Thoracic aorta (tissue), 2 donors: Measurements from ENCODE around the gene STK38L. TPM values are rescaled to one million over a fixed set of nuclear protein-coding genes. Genes with fewer than 3 reads are reported as not detected.

ENCODE experiments used
- ATAC-seq: fragments of 150-250 bp; one replicate; pipeline ENCODE4 v1.8.0; 2017; ENCODE audit warnings: low read depth; ENCODE audit not compliant: insufficient number of reproducible peaks, low FRiP score
- DNase-seq: peaks from one replicate; pipeline ENCODE4 v3.0.0-alpha.2; 2020; ENCODE audit warnings: low spot score
- H3K27ac ChIP-seq, 2 donors: fragments of 200-600 bp; sonication (generic); 1 replicate in 1 of 2; 2 replicates in 1 of 2; pipeline ENCODE4 v1.5.1; 2016; ENCODE audit warnings: mild to moderate bottlenecking in 2 of 2, moderate library complexity in 2 of 2
- H3K27me3 ChIP-seq: fragments of 200-600 bp; sonication (generic); replicated peaks from 2 replicates; pipeline ENCODE4 v1.6.0; 2016; ENCODE audit warnings: mild to moderate bottlenecking; ENCODE audit not compliant: insufficient read depth
- H3K36me3 ChIP-seq: fragments of 200-600 bp; sonication (generic); one replicate; pipeline ENCODE4 v1.5.1; 2016
- H3K4me1 ChIP-seq, 2 donors: fragments of 200-600 bp; sonication (generic); 1 replicate in 1 of 2; 2 replicates in 1 of 2; pipeline versions ENCODE4 v1.5.1 to v1.6.0; 2016; ENCODE audit warnings: low read depth in 2 of 2, mild to moderate bottlenecking in 1 of 2; ENCODE audit not compliant: control insufficient read depth in 1 of 2
- H3K4me3 ChIP-seq: fragments of 200-600 bp; sonication (generic); 2 replicates; pipeline ENCODE4 v1.5.1; 2016; ENCODE audit warnings: mild to moderate bottlenecking
- H3K9me3 ChIP-seq: fragments of 200-600 bp; sonication (generic); 2 replicates; pipeline ENCODE4 v1.5.1; 2016
- total RNA-seq, 2 donors: library from RNA; depleted of rRNA; stranded (reverse); fragments of >200 nt; gene quantifications; one replicate each; pipeline versions ENCODE4 v1.1.0 to v1.2.3, GENCODE V29; 2016
- TF ChIP-seq, protein P1 (sequence below): fragments of 200-600 bp; sonication (generic); IDR thresholded peaks from one replicate; pipeline ENCODE4 v1.5.1; 2019; ENCODE audit warnings: antibody characterized with exemption

Gene STK38L
- total RNA-seq, 2 donors from 2014 or later, result 216 to 227 TPM

DNA sequence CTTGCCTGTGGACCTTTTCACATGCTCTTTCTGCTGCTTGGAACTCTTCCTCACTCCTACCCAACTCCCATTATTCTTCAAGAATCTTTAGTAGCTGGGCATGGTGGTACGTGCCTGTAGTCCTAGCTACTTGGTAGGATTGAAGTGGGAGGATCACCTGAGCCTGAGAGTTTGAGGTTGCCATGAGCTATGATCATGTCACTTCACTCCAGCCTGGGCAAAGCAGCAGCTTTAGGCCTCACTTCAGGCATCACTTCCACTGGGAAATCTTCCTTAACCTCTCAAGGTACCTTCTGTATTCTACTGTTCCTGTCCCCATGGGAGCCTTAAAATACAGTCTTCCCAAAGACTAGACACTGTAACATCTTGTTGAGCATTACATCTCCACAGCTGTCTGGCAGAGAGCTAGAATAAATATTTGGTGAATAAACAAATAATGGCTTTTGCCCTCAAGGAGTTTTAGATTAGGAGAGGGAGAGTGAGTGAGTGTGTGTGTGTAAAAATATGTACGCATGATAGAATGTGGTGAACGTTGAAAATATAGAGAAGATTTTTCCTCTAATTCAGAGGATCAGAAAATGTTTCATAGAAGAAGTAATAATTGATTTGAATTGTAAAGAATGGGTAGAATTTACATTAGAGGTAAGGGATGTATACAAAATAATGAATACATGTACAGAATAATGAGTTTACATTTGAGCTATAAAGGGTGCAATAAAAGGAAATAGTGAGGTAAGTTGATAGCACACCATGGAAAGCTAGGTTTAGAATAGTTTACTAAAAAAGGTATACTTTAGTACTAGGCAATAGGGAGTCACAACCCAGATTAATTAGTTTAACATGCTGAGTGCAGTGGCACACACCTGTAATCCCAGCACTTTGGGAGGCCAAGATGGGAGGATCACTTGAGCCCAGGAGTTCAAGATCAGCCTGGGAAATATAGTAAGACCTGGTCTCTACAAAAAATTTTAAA, 59.3 kb downstream of the STK38L start:
- Histone ChIP-seq H3K9me3 (no peaks in the 10 kb centered on the region), H3K27ac (peak overlapping the region; percentile 20 to 49), H3K36me3 (peaks cover 33% of the 10 kb centered on the region), H3K4me1 (peaks cover 45 to 79% of the 10 kb centered on the region in 2 donors), H3K27me3 (no peaks in the 10 kb centered on the region), H3K4me3 (no peak overlapping the region)
- DNase-seq (no peak), ATAC-seq (no peak)
- TF ChIP-seq, protein P1, sequence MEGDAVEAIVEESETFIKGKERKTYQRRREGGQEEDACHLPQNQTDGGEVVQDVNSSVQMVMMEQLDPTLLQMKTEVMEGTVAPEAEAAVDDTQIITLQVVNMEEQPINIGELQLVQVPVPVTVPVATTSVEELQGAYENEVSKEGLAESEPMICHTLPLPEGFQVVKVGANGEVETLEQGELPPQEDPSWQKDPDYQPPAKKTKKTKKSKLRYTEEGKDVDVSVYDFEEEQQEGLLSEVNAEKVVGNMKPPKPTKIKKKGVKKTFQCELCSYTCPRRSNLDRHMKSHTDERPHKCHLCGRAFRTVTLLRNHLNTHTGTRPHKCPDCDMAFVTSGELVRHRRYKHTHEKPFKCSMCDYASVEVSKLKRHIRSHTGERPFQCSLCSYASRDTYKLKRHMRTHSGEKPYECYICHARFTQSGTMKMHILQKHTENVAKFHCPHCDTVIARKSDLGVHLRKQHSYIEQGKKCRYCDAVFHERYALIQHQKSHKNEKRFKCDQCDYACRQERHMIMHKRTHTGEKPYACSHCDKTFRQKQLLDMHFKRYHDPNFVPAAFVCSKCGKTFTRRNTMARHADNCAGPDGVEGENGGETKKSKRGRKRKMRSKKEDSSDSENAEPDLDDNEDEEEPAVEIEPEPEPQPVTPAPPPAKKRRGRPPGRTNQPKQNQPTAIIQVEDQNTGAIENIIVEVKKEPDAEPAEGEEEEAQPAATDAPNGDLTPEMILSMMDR, result no peak

DNA sequence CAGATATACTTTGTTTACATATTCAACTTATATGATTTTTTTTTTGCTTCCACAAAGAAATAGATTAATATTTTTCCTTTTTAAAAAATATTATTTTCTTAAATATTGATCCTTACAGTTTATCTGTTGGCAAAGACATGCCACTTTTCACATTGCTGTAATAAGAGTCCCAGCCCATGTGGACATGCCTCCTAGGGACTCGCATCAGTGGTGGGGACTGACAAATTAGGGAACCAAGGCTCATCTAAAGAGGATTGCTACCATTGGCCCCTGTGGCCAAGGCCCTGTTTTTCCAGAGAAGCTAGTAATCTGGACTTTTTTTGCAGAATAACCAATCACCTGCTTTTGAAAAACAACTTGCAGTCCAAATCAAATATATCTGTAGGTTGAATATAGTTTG, 60.8 kb downstream of the STK38L start:
- H3K4me3 ChIP-seq, result no peak overlapping the region
- H3K9me3 ChIP-seq, result no peaks in the 10 kb centered on the region
- TF ChIP-seq, protein P1, result no peak
- H3K4me1 ChIP-seq, result peaks cover 32 to 66% of the 10 kb centered on the region in 2 donors
- H3K27ac ChIP-seq, result peak overlapping the region; percentile 56 to 68
- ATAC-seq, result no peak
- H3K27me3 ChIP-seq, result no peaks in the 10 kb centered on the region
- H3K36me3 ChIP-seq, result peaks cover 38% of the 10 kb centered on the region
- DNase-seq, result no peak

DNA sequence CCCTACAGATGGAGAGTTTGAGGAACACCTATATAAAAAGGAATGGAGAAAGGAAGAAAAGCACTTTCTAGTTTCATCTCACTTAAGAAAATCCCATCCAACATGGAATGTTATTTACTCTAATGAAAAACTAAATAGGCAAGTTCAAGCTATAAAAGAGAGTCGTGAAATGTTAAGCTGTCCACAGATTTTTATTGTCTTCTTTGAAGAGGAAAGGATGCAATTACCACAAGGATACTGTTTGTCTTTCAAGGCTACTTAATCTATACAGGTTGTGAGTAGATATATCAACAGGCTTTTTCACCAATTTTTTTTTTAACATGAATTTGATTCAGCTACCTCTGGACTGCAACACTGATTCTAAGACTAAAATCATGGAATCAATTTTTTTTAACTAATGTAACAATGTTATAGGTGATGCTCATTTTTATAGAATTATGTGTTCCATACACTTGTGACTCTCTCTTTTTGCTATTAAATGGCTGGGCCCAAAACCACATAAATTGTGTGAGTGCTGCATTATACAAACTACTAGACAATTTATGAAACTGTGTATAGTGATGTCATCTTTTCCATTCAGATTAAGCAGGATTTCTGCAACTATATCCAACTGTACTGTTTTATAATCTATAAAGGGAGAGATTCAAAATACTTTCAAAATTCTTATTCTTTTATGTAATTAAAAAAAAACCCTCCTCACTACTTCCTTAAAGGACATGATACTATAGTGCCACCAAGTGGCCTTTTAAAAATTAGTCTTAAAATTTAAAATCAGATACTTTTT, 61.8 kb downstream of the STK38L start:
- H3K27ac ChIP-seq, result peak overlapping the region in 1 of 2 donors; percentile 56
- ATAC-seq, result peak; percentile 41

DNA sequence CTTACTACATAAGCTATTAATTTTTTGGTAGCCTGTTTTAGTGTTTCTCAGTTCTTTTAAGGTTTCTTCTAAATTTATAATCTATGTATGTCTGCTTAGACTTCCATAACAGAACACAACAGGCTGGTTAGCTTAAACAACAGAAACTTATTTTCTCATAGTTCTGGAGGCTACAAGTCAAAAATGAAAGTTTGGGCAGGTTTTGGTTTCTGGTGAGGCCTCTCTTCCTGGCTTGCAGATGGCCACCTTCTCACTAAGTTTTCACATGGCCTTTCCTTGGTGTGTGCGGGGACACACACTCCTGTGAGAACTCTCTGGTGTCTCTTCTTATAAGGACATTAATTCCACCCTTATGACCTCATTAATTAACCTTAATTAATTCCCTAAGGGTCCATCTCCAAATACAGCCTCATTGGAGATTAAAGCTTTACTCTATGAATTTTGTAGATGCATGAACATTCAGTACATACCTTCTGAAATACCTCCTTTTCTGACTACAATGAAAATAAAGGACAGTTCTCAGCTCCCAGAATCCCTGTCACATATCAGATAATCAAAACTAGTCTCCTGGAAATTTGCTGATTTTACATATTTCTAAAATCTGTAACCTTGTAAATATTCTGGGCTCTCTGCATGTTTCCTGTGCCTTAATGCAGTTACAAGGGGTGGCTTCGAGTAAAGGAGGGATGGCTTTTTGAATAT, 65.4 kb downstream of the STK38L start:
- no peak for DNase-seq
- TF ChIP-seq, protein P1, result no peak
- ATAC-seq, result no peak

More for the DNA sequence above, 61.8 kb downstream of the STK38L start:
- H3K9me3 ChIP-seq, result no peaks in the 10 kb centered on the region
- H3K27me3 ChIP-seq, result no peaks in the 10 kb centered on the region
- peaks cover 24 to 58% of the 10 kb centered on the region in 2 donors for H3K4me1 ChIP-seq
- no peak for DNase-seq
- no peak overlapping the region for H3K4me3 ChIP-seq
- peaks cover 38% of the 10 kb centered on the region for H3K36me3 ChIP-seq
- TF ChIP-seq, protein P1, result peak; percentile 52

More for the DNA sequence above, 65.4 kb downstream of the STK38L start:
- peaks cover 45% of the 10 kb centered on the region for H3K36me3 ChIP-seq
- H3K27ac ChIP-seq, result no peak overlapping the region
- H3K27me3 ChIP-seq, result no peaks in the 10 kb centered on the region
- no peak overlapping the region for H3K4me3 ChIP-seq
- no peaks in the 10 kb centered on the region for H3K9me3 ChIP-seq
- H3K4me1 ChIP-seq, result peaks cover 8 to 25% of the 10 kb centered on the region in 2 donors
